DMS153 (cell line): Measurements from ENCODE around the gene OLFML2A.
"Not testable (repeated sequence)": the region's sequence is repeated elsewhere in the genome, so short reads cannot be mapped to it uniquely, and the experiment has no call there.

Experiments used
- DNase-seq: peaks from one replicate; lab custom pipeline; 2025; lab: John Stamatoyannopoulos, UW

OLFML2A gene

GRCh38 chr9:124828489-124829333, 51.8 kb downstream of the OLFML2A start:
- DNase-seq, result no peak

GRCh38 chr9:124829334-124829669, 52.4 kb downstream of the OLFML2A start:
- DNase-seq, result no peak

- DNase-seq, result no peak
Observed at GRCh38 chr9:124830593-124830992, 53.7 kb downstream of the OLFML2A start.

- DNase-seq, result no peak
Observed at GRCh38 chr9:124831642-124832364, 54.9 kb downstream of the OLFML2A start.

- no peak for DNase-seq
Observed at GRCh38 chr9:124834591-124834990, 57.7 kb downstream of the OLFML2A start.

- DNase-seq, result peak; percentile 79
Observed at GRCh38 chr9:124835026-124835557, 58.2 kb downstream of the OLFML2A start.

- DNase-seq, result not testable (repeated sequence)
Observed at GRCh38 chr9:124838132-124838531, 61.2 kb downstream of the OLFML2A start.

GRCh38 chr9:124838567-124839275, 61.8 kb downstream of the OLFML2A start:
- DNase-seq, result not testable (repeated sequence)

- DNase-seq, result peak; percentile 27
Observed at GRCh38 chr9:124839612-124840299, 62.8 kb downstream of the OLFML2A start.

GRCh38 chr9:124840300-124840833, 63.4 kb downstream of the OLFML2A start:
- DNase-seq, result no peak

GRCh38 chr9:124841075-124841821, 64.3 kb downstream of the OLFML2A start:
- no peak for DNase-seq

GRCh38 chr9:124843456-124844034, 66.6 kb downstream of the OLFML2A start:
- DNase-seq, result no peak

- DNase-seq, result no peak
Observed at GRCh38 chr9:124844291-124844690, 67.4 kb downstream of the OLFML2A start.

- DNase-seq, result not testable (repeated sequence)
Observed at GRCh38 chr9:124846467-124846866, 69.5 kb downstream of the OLFML2A start.

GRCh38 chr9:124846969-124847368, 70.0 kb downstream of the OLFML2A start:
- no peak for DNase-seq

GRCh38 chr9:124849801-124850200, 72.9 kb downstream of the OLFML2A start:
- DNase-seq, result no peak

GRCh38 chr9:124852121-124852828, 75.3 kb downstream of the OLFML2A start:
- DNase-seq, result no peak

- DNase-seq, result peak; percentile 40
Observed at GRCh38 chr9:124852829-124853531, 76.0 kb downstream of the OLFML2A start, which contains the start of gene WDR38. Gene WDR38, plus strand, starts transcription at chr9:124853460. Its CDS starts 72 bp downstream, at chr9:124853532.

GRCh38 chr9:124853605-124854143, 76.7 kb downstream of the OLFML2A start:
- no peak for DNase-seq
